ENCODE results near the gene ALDOB. TPM values are rescaled to one million over a fixed set of nuclear protein-coding genes. Genes with fewer than 3 reads are reported as not detected.

The ALDOB gene
- total RNA-seq, 1 donor, result not detected

DNA sequence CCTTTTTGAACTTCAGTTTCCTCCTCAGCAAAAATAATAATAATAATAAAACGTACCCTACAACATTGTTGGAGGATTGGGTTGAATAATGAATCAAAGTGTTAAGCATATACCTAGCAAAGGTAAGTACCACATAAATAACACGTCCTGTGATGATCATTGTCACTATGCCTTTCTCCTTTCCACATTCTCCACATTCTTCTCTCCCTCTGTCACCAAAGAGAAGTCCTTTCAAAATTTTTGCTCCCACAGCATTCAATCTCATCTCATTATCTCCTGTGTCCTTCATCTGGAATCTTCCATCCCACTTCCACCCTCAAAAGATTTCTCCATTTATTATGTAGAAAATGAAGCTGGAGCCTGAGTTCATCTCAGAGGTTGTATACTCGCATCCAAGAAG is 7.2 kb upstream of the ALDOB start:
- H3K4me3 ChIP-seq (ENCODE audit: low read depth, low read length), result no peak overlapping the region
- no peak for TF ChIP-seq CTCF (IDR thresholded peaks at IDR 0.05; ENCODE audit: insufficient read depth, low read length)
- no peak for DNase-seq (ENCODE audit: low read depth)

GRCh38 chr9:101442318-101442717 is 6.7 kb upstream of the ALDOB start:
- H3K4me3 ChIP-seq (ENCODE audit: low read depth, low read length), result no peak overlapping the region
- TF ChIP-seq CTCF (IDR thresholded peaks at IDR 0.05; ENCODE audit: insufficient read depth, low read length), result no peak
- no peak for DNase-seq (ENCODE audit: low read depth)

- TF ChIP-seq CTCF (IDR thresholded peaks at IDR 0.05; ENCODE audit: insufficient read depth, low read length), result no peak
- H3K4me3 ChIP-seq (ENCODE audit: low read depth, low read length), result no peak overlapping the region
- DNase-seq (ENCODE audit: low read depth), result no peak
These were observed 5.2 kb upstream of the ALDOB start for GRCh38 chr9:101440714-101441230.

DNA sequence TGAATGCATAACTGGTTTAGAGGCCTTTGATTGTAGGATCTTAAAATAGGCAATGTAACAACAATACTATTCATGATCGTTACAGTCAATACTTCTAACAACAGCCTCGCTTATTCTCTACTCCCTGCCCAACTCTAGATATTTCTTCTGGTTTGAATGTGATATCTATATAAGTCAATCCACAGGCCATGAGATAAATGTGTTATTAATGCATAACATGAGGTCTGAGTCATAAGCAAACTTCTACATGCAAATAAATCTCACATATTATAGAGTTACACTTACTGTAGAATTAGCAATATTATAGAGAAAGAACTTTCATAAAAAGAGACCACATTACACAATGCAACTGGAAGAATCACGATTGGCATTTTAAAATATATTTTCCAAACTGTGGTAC is 2.9 kb upstream of the ALDOB start:
- no peak for TF ChIP-seq CTCF (IDR thresholded peaks at IDR 0.05; ENCODE audit: insufficient read depth, low read length)
- no peak for DNase-seq (ENCODE audit: low read depth)
- H3K4me3 ChIP-seq (ENCODE audit: low read depth, low read length), result no peak overlapping the region

DNA sequence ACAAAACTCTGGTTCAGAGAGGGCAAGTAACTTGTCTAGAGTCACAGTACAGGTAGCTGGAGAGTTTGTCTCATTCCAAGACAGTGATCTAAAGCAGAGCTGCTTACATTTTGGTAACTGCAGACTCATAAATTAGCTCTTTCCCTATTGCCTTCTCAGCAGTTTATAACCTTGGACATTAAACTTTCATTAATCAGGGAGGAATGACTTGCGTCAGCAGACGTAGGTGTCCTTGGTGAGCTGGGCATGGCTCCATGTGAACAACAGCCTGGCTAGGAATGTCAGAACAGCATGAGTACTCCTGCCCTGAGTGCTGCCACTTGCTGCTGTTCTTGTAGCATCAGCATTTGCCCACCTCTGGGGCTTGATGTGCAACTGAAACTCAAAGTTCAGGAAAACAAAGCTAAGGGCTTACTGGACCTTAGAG is 2.2 kb upstream of the ALDOB start:
- H3K4me3 ChIP-seq (ENCODE audit: low read depth, low read length), result no peak overlapping the region
- DNase-seq (ENCODE audit: low read depth), result no peak
- TF ChIP-seq CTCF (IDR thresholded peaks at IDR 0.05; ENCODE audit: insufficient read depth, low read length), result no peak

- H3K4me3 ChIP-seq (ENCODE audit: low read depth, low read length), result no peak overlapping the region
- DNase-seq (ENCODE audit: low read depth), result no peak
- no peak for TF ChIP-seq CTCF (IDR thresholded peaks at IDR 0.05; ENCODE audit: insufficient read depth, low read length)
These were observed 576 bp downstream of the ALDOB start for GRCh38 chr9:101434998-101435397.

DNA sequence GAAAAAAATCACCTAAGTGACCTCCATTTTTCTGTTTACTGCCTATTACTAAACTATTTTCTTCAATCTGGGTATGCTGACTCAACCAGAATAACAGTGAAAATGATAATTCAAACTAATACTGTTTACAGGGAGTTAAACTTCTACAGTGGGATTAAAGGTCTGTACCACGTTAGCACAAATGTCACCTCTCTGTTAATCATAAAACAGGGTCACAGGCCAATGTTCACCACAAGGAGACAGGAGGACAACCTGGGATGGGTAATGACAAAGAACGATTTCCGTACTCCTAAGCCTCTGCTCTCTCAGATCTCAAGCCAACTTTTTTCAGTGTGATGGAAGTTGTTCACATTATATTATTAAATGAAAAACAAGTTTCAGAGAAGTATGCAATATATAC is 2.3 kb downstream of the ALDOB start:
- no peak for TF ChIP-seq CTCF (IDR thresholded peaks at IDR 0.05; ENCODE audit: insufficient read depth, low read length)
- no peak for DNase-seq (ENCODE audit: low read depth)
- no peak overlapping the region for H3K4me3 ChIP-seq (ENCODE audit: low read depth, low read length)

Data from fibroblast of the aortic adventitia (primary cell).